GM12801 (cell line): ENCODE data around the gene SDHAF2.

Experiments used
- CTCF ChIP-seq: IDR thresholded peaks from one replicate; pipeline ENCODE4 v1.5.1; 2011; ENCODE audit warnings: control low read depth; ENCODE audit not compliant: insufficient read length; ENCODE audit errors: extremely low read depth

Gene SDHAF2

DNA sequence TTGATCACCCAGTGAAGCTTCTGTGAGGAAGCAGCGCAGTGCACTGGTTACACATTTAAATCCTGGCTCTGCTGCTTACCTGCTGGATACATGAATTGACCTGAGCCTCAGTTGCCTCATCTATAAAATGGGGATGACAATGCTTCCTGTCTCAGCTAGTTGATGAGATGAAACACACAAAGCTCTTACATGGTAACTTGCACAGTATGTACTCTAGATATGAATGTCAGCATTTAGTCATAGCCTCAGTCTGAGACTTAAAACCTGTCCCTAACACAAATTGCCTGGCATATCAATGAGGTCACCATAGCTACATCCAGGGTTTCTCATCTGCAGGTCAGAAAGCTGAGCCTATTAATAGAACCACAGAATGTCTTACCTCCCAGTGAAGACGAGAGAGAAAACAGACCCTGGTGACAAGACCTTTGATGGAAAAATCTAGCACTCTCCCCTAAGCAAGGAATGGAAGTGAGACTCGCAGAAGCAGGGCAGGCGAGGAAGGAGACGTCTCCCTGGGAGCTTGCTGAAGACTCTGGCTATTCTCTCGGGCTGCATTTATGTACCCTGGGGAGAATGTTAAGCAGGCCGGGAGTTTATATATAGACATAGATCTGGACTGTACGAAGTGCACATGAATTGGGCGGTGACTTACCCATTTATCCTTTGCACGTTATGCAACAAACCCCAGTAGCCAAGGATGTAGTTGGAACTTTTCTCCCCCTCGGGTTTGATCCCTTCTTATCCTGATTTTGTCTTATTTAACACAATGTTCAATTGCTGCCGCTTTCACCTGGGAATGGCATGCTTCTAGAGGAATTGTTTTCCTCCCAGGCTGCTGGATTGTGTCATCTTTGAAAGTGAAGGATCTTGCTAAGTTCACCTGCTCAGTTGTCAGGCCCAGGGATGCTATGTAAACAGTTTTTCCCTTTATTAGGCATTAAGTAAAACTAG, 18.0 kb downstream of the SDHAF2 start:
- TF ChIP-seq CTCF = no peak

GRCh38 chr11:61448552-61448927, 18.6 kb downstream of the SDHAF2 start:
- no peak for TF ChIP-seq CTCF

DNA sequence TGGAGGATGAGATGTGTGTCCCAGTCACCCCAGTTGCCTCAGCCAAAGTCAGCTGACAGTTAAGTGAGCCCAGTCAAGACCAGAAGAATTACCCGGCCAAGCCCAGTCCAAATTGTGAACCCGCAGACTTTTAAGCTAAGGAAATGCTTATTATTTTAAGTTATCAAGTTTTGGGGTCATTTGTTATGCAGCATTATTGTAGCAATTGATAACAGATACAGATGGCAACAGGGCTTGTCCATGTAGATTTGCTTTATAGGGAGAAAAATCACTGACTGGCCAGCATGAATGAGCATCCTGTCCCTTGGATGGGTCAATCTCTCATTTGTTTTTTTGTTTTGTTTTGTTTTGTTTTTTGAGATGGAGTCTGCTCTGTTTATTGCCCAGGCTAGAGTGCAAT, 22.9 kb downstream of the SDHAF2 start:
- TF ChIP-seq CTCF = no peak

DNA sequence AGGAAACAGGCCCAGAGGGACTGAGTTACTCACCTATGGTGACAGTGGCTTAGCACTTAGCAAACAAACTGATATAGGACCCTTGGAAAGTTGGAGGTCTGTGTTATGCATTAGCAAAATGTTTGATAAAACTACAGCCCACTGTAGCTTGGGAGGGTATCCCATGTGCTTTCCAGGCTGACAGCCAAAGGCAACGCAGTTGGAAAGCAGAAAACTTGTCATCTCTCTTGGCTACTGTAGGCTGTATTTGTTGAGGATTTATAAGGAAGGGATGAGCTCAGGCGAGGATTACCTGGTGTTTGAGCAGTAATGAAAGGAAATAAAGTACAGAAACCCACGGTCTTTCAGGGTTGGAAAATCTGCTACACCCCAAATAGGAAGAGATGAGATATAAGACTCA, 23.8 kb downstream of the SDHAF2 start:
- TF ChIP-seq CTCF = no peak

DNA sequence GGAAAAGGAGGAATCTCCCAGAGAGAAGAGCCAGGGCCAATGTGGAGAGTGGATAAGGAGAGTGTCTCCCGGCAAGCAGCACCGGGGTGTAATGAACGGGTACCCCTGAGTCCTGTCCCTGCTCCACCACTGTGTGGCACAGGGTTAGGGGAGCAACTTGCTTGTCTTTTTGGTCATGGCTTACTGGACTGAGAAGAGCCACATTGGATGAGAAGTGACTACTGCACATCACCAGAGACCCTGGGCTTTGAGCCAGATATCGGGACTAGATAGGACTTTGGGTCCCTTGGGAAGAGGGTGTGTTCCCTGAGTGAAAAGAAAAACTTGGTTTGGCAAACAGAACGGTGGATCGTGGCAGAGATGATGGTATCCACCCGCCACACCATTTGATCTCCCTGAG, 24.6 kb downstream of the SDHAF2 start:
- TF ChIP-seq CTCF = no peak

GRCh38 chr11:61460474-61460881, 30.6 kb downstream of the SDHAF2 start:
- TF ChIP-seq CTCF = no peak

DNA sequence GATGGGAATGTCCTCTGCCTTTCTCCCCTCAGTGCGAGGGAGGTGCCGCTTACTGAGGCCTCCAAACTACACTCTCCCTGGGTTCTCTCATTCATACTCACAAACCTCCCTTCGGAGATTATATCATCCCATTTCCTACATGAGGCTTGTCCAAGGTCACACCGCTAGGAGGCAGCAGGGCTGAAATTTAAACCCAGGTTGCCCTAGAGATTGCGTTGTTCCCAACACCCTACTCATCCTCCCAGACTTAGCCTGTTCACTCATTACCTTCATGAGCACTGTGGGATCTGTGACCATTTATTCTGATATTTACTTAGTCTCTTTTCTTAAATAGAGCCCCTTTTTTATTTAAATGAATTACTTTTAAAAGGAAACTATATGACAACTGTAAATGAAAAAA, 31.1 kb downstream of the SDHAF2 start:
- TF ChIP-seq CTCF = no peak

DNA sequence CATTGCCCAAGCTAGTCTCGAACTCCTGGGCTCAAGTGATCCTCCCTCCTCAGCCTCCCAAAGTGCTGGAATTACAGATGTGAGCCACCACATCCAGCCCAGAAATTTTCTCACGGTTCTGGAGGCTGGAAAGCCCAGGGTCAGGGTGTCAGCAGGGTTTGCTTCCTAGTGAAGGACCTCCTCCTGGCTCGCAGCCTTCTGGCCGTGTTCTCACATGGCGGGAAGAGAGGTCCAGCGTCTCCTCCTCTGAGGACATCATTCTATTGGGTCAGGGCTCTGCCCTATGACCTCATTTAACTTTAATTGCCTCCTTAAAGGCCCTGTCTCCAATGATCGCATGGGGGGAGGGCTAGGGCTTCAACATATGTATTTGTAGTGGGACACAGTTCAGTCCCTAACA, 38.1 kb downstream of the SDHAF2 start:
- TF ChIP-seq CTCF = no peak
